ENCODE results near the gene IFIT1B.
"Not testable (repeated sequence)": the region's sequence is repeated elsewhere in the genome, so short reads cannot be mapped to it uniquely, and the experiment has no call there.

IFIT1B gene

DNA sequence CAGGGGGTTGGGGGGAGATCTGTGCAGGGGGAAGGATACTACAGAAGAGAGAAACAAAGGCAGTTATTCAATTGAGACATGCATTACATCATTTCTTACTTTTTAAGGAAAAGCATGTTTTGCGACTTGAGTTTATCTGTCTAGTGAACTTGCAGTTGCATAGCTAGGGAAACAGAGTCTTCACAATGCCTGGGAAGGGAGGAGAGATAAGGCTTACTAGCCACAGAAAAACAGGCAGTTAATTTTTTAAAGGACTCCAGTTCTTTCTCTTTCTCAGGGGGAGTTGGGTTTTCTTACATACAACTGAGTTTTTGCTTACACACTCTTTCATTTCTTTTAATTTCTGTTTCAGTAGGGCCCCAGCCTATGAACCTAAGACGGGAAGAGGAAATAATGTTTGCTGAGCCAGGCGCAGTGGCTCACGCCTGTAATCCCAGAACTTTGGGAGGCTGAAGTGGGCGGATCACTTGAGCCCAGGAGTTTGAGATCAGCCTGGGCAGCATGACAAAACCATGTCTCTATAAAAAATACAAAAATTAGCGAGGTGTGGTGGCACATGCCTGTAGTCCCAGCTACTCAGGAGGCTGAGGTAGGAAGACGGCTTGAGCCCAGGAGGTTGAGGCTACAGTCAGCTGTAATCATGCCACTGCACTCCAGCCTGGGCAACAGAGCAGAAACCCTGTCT lies 27.1 kb upstream of the IFIT1B start:
- H3K27ac ChIP-seq (ENCODE audit: low read length); H3K9me3 ChIP-seq (ENCODE audit: control insufficient read depth in 2 of 2, low read length in 2 of 2); H3K27me3 ChIP-seq (ENCODE audit: control insufficient read depth in 1 of 2, insufficient read depth in 2 of 2, low read length in 2 of 2); H3K9ac ChIP-seq (ENCODE audit: low read length in 2 of 2); H3K36me3 ChIP-seq (ENCODE audit: control insufficient read depth in 2 of 2, insufficient read depth in 2 of 2, low read length in 2 of 2); H3K4me1 ChIP-seq (ENCODE audit: control insufficient read depth, insufficient read depth, low read length); H3K4me3 ChIP-seq (ENCODE audit: low read length in 2 of 2): not testable (repeated sequence)

DNA sequence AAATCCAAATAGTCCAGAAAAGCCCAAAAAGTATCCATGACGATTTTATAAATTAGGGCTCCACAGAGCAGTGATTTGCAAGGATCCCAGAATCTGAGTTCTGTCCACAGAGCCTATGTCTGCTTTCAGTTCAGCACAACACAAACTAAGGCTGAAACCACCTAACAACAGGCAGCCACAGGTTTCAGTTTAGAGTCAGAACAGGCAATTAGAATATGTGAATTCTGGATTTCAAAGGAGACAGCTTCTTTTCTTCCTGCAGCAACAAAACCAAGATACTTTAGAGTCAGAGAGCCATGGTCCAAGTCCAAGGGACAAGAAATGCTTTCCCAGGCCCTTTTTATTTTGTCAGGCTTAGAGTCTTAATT lies 26.5 kb upstream of the IFIT1B start:
- Histone ChIP-seq H3K4me3 (ENCODE audit: low read length in 2 of 2) (no peak overlapping the region), H3K27me3 (ENCODE audit: control insufficient read depth in 1 of 2, insufficient read depth in 2 of 2, low read length in 2 of 2) (no peaks in the 10 kb centered on the region), H3K4me1 (ENCODE audit: control insufficient read depth, insufficient read depth, low read length) (peaks cover 4% of the 10 kb centered on the region), H3K9me3 (ENCODE audit: control insufficient read depth in 2 of 2, low read length in 2 of 2) (no peaks in the 10 kb centered on the region), H3K27ac (ENCODE audit: low read length) (no peak overlapping the region), H3K36me3 (ENCODE audit: control insufficient read depth in 2 of 2, insufficient read depth in 2 of 2, low read length in 2 of 2) (no peaks in the 10 kb centered on the region), H3K9ac (ENCODE audit: low read length in 2 of 2) (peak overlapping the region in 1 of 2 donors; percentile 47)

DNA sequence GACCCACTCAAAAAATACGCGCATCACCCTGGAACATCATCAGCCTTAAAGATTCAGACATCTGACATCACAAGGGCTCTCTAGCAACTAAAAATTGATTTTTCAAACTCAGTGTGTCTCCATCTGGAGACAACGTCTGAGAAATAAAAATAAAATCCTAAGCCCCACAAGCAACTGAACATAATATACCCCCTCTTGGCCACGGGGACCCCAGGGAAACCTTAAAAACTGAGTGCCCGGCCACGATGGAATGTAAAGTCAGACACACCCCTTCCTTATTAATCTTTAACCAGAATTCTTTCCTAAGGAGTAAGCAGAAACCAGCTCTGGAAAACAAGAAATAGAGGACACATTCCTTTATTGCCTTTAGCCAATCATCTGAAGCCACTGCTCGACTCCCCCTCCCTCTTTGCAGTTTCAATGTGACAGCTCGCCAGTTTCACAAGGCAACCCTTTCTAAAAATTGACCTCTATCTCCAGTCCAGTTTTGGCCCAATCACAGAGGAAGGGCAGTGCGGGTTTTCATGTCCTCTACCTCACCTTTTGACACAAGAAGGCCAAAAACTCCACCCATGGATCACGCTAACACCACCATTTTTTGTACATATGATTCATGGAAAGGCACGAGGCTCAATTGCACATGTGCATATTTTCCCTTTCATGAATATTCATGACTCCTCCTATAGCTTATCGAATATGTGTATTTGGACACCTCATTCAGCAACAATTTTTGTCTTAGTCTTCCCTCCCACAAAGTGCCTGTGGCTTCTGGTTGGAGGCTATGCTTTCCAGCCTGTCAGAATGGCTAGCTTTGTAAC lies 25.9 kb upstream of the IFIT1B start:
- no peaks in the 10 kb centered on the region for H3K36me3 ChIP-seq (ENCODE audit: control insufficient read depth in 2 of 2, insufficient read depth in 2 of 2, low read length in 2 of 2)
- H3K27ac ChIP-seq (ENCODE audit: low read length): no peak overlapping the region
- peak overlapping the region in 1 of 2 donors; percentile 47 for H3K9ac ChIP-seq (ENCODE audit: low read length in 2 of 2)
- H3K4me3 ChIP-seq (ENCODE audit: low read length in 2 of 2): no peak overlapping the region
- H3K9me3 ChIP-seq (ENCODE audit: control insufficient read depth in 2 of 2, low read length in 2 of 2): no peaks in the 10 kb centered on the region
- peaks cover 4% of the 10 kb centered on the region for H3K4me1 ChIP-seq (ENCODE audit: control insufficient read depth, insufficient read depth, low read length)
- H3K27me3 ChIP-seq (ENCODE audit: control insufficient read depth in 1 of 2, insufficient read depth in 2 of 2, low read length in 2 of 2): no peaks in the 10 kb centered on the region

DNA sequence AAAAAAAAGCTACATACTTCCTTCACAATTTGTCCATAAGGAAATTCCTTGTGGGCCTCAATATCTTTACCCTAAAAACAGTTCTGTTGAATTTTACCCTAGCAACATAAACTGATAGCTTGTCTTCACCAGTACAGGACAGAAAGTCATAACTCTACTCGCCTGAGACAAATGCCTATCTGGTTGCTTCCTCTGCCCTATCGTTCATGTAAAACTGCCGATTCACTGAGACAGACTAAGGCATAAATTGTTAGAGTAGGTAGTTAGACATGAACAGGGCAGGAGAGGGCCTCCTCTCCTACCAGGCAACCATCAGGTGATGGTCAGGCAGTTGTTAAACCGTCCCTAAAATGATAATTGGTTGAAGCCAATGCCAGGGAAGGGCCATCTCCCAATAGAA lies 25.1 kb upstream of the IFIT1B start:
- no peak overlapping the region for H3K27ac ChIP-seq (ENCODE audit: low read length)

DNA sequence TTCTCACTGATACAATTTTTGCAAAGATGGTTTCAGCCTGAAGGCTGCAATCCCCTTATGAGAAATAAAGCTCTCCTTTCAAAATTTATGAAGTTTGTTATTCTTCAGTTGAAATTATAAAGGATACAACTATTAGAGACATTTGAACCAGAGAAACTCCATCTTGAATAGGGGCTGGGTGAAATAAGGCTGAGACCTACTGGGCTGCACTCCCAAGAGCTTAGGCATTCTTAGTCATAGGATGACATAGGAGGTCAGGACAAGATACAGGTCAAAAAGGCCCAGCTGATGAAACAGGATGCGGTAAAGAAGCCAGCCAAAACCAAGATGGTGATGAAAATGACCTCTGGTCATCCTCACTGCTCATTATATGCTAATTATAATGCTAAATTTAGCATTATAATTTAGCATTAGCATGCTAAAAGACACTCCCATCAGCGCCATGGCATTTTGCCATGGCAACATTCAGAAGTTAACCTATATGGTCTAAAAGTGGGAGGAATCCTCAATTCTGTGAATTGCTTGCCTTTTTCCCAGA lies 22.4 kb upstream of the IFIT1B start:
- Histone ChIP-seq H3K36me3 (ENCODE audit: control insufficient read depth in 2 of 2, insufficient read depth in 2 of 2, low read length in 2 of 2) (no peaks in the 10 kb centered on the region), H3K4me3 (ENCODE audit: low read length in 2 of 2) (no peak overlapping the region), H3K27ac (ENCODE audit: low read length) (no peak overlapping the region), H3K9ac (ENCODE audit: low read length in 2 of 2) (no peak overlapping the region), H3K27me3 (ENCODE audit: control insufficient read depth in 1 of 2, insufficient read depth in 2 of 2, low read length in 2 of 2) (no peaks in the 10 kb centered on the region), H3K4me1 (ENCODE audit: control insufficient read depth, insufficient read depth, low read length) (peaks cover 4% of the 10 kb centered on the region), H3K9me3 (ENCODE audit: control insufficient read depth in 2 of 2, low read length in 2 of 2) (no peaks in the 10 kb centered on the region)

More for the DNA sequence above, 25.1 kb upstream of the IFIT1B start:
- Histone ChIP-seq H3K9ac (ENCODE audit: low read length in 2 of 2) (no peak overlapping the region), H3K36me3 (ENCODE audit: control insufficient read depth in 2 of 2, insufficient read depth in 2 of 2, low read length in 2 of 2) (no peaks in the 10 kb centered on the region), H3K9me3 (ENCODE audit: control insufficient read depth in 2 of 2, low read length in 2 of 2) (no peaks in the 10 kb centered on the region), H3K4me1 (ENCODE audit: control insufficient read depth, insufficient read depth, low read length) (peaks cover 4% of the 10 kb centered on the region), H3K27me3 (ENCODE audit: control insufficient read depth in 1 of 2, insufficient read depth in 2 of 2, low read length in 2 of 2) (no peaks in the 10 kb centered on the region), H3K4me3 (ENCODE audit: low read length in 2 of 2) (no peak overlapping the region)

DNA sequence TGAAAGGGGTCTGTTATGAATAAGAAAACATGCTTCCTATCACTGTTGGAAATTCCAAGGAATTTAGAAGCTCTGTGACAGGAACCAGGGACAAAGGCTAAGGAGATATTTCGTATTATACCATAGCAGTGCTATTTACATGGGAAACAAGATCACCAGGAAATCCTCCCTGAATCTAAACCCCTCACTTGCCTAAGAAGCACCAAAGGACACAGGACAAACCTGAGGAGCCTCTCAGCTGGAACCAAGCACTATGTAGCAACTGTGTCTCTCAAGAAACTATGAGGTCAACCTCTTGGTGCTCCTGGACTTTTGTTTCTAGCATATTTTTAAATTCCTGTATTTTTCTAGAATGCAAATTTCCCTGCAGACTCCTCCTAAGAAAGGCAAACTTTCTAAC lies 20.8 kb upstream of the IFIT1B start:
- no peak overlapping the region for H3K4me3 ChIP-seq (ENCODE audit: low read length in 2 of 2)
- H3K27me3 ChIP-seq (ENCODE audit: control insufficient read depth in 1 of 2, insufficient read depth in 2 of 2, low read length in 2 of 2): no peaks in the 10 kb centered on the region
- no peaks in the 10 kb centered on the region for H3K36me3 ChIP-seq (ENCODE audit: control insufficient read depth in 2 of 2, insufficient read depth in 2 of 2, low read length in 2 of 2)
- H3K9ac ChIP-seq (ENCODE audit: low read length in 2 of 2): no peak overlapping the region
- H3K27ac ChIP-seq (ENCODE audit: low read length): no peak overlapping the region
- no peaks in the 10 kb centered on the region for H3K4me1 ChIP-seq (ENCODE audit: control insufficient read depth, insufficient read depth, low read length)
- H3K9me3 ChIP-seq (ENCODE audit: control insufficient read depth in 2 of 2, low read length in 2 of 2): no peaks in the 10 kb centered on the region

DNA sequence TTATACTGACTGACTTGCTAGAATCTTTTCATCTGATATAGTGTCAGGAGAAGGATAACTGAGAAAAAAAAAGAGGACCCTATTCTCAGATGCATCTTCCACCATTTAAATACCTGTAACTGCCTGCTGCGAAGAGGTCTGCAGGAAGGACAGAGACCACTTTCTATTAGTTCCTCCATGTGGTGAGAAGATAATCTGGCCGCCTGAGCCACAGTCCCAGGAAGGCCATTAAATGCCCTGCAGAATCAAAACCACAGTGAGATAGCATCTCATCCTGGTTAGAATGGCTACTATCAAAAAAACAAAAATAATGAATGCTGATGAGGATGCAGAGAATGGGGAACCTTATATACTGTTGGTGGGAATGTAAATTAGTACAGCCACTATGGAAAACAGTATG lies 19.9 kb upstream of the IFIT1B start:
- no peaks in the 10 kb centered on the region for H3K4me1 ChIP-seq (ENCODE audit: control insufficient read depth, insufficient read depth, low read length)
- H3K4me3 ChIP-seq (ENCODE audit: low read length in 2 of 2): no peak overlapping the region
- H3K9ac ChIP-seq (ENCODE audit: low read length in 2 of 2): no peak overlapping the region
- no peaks in the 10 kb centered on the region for H3K9me3 ChIP-seq (ENCODE audit: control insufficient read depth in 2 of 2, low read length in 2 of 2)
- no peaks in the 10 kb centered on the region for H3K27me3 ChIP-seq (ENCODE audit: control insufficient read depth in 1 of 2, insufficient read depth in 2 of 2, low read length in 2 of 2)
- no peaks in the 10 kb centered on the region for H3K36me3 ChIP-seq (ENCODE audit: control insufficient read depth in 2 of 2, insufficient read depth in 2 of 2, low read length in 2 of 2)
- H3K27ac ChIP-seq (ENCODE audit: low read length): no peak overlapping the region

DNA sequence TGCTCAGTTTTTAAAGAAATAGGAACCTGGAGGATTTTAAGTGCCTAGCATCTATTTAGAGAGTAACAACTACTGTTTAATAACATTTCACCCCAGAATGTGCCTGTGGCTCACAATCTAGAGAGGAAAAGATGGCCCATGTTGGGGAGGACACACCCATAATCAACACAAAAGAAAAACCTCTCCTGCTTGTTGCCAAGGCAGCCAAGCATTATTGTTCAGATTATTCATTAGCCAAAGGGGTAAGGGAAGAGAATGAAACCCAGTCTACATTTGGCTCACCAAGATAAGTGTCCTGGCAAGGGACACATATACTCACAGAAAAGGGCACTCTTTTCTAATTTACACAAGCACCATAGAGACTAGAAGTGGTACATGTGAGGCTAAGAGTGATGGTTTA lies 17.7 kb upstream of the IFIT1B start:
- Histone ChIP-seq H3K9me3 (ENCODE audit: control insufficient read depth in 2 of 2, low read length in 2 of 2) (no peaks in the 10 kb centered on the region), H3K9ac (ENCODE audit: low read length in 2 of 2) (no peak overlapping the region), H3K27ac (ENCODE audit: low read length) (no peak overlapping the region), H3K4me1 (ENCODE audit: control insufficient read depth, insufficient read depth, low read length) (no peaks in the 10 kb centered on the region), H3K4me3 (ENCODE audit: low read length in 2 of 2) (no peak overlapping the region), H3K27me3 (ENCODE audit: control insufficient read depth in 1 of 2, insufficient read depth in 2 of 2, low read length in 2 of 2) (no peaks in the 10 kb centered on the region), H3K36me3 (ENCODE audit: control insufficient read depth in 2 of 2, insufficient read depth in 2 of 2, low read length in 2 of 2) (no peaks in the 10 kb centered on the region)

DNA sequence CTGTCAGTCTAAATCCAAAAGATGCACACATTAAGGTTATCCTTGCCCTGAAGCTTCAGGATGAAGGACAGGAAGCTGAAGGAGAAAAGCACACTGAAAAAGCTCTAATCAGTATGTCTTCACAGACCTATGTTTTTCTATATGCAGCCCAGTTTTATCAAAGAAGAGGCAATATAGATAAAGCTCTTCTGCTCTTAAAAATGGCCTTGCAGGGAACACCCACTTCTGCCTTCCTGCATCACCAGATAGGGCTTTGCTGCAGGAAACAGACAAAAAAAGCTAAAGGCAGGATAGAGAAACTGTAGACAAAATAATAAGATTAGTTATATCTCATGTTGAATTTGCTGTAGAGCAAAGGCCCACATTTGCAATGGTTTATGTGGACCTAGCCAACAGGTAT lies 14.9 kb upstream of the IFIT1B start:
- H3K9me3 ChIP-seq (ENCODE audit: control insufficient read depth in 2 of 2, low read length in 2 of 2): no peaks in the 10 kb centered on the region
- no peak overlapping the region for H3K9ac ChIP-seq (ENCODE audit: low read length in 2 of 2)

DNA sequence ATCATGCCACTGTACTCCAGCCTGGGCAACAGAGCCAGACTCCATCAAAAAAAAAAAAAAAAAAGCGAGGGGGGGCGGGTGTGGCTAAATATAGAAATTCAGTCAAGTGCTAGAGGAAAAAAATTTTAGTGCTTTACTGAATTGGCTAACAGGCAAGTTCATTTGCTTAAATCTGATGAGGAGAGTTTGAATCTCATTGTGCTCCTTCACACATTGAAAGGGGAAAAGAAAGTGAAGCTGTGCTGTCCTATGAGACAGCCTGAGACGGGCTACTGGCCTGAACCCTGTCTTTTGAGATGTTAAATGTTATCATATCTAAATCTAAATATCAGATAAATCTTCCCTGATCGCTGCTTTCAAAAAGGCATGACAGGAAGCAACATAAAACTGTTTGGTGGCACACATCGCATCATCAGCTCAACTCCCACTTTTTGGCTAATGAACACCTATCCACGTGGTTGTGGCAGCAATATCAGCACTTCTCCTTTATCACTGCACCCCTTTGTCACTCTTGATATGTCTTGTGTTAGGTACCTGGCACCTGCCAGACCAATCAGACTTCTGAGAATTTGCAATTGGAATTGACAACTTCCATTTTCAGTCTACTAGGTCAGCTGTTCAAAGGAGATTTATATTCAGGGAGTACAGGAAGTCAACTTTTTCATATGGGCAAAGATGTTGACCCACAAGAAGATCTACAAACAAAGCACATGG lies 14.0 kb upstream of the IFIT1B start:
- Histone ChIP-seq H3K27ac (ENCODE audit: low read length) (no peak overlapping the region), H3K4me3 (ENCODE audit: low read length in 2 of 2) (no peak overlapping the region), H3K36me3 (ENCODE audit: control insufficient read depth in 2 of 2, insufficient read depth in 2 of 2, low read length in 2 of 2) (no peaks in the 10 kb centered on the region), H3K9me3 (ENCODE audit: control insufficient read depth in 2 of 2, low read length in 2 of 2) (no peaks in the 10 kb centered on the region), H3K27me3 (ENCODE audit: control insufficient read depth in 1 of 2, insufficient read depth in 2 of 2, low read length in 2 of 2) (no peaks in the 10 kb centered on the region), H3K9ac (ENCODE audit: low read length in 2 of 2) (no peak overlapping the region), H3K4me1 (ENCODE audit: control insufficient read depth, insufficient read depth, low read length) (peaks cover 3% of the 10 kb centered on the region)

More for the DNA sequence above, 14.9 kb upstream of the IFIT1B start:
- Histone ChIP-seq H3K4me1 (ENCODE audit: control insufficient read depth, insufficient read depth, low read length) (peaks cover 3% of the 10 kb centered on the region), H3K27ac (ENCODE audit: low read length) (no peak overlapping the region), H3K27me3 (ENCODE audit: control insufficient read depth in 1 of 2, insufficient read depth in 2 of 2, low read length in 2 of 2) (no peaks in the 10 kb centered on the region), H3K4me3 (ENCODE audit: low read length in 2 of 2) (no peak overlapping the region), H3K36me3 (ENCODE audit: control insufficient read depth in 2 of 2, insufficient read depth in 2 of 2, low read length in 2 of 2) (no peaks in the 10 kb centered on the region)
